ENCODE results near the gene TLR2. TPM values are rescaled to one million over a fixed set of nuclear protein-coding genes. Genes with fewer than 3 reads are reported as not detected.

The TLR2 gene
- total RNA-seq, 1 experiment from 2014 or later = 0.23 TPM

DNA sequence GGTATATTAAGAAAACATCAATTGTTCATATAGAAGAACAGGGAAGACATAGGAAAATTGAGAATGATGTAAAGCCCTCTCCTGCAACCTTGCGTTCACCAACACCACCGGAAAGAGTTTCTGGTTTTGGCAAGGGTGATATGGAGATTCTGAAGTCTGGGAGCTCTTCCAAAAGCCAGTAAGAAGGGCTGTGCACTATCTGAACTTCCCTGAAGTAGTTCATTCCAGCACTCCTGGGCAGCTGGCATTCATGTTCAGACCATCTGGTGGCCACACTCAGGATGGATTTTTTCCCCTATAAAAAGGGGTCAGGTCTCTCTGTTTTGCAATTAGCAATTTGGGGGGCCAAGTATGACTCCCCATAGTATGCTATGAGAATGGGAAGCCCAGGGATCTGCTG lies 15.4 kb upstream of the TLR2 start:
- POLR2A ChIA-PET = no interaction called here
- intact Hi-C loops (cut with micrococcal nuclease) = no loop called here
- Mint-ChIP-seq H3K27ac (ENCODE audit: low read depth, unreplicated experiment) (no peak overlapping the region), H3K36me3 (ENCODE audit: insufficient read depth, unreplicated experiment) (no peaks in the 10 kb centered on the region), H3K4me1 (ENCODE audit: insufficient read depth, unreplicated experiment) (peaks cover 16% of the 10 kb centered on the region), H3K4me3 (ENCODE audit: unreplicated experiment) (no peak overlapping the region), H3K27me3 (ENCODE audit: insufficient read depth, unreplicated experiment) (no peaks in the 10 kb centered on the region), H3K9me3 (ENCODE audit: unreplicated experiment) (no peaks in the 10 kb centered on the region)
- no peak for DNase-seq (ENCODE audit: unreplicated experiment)
- CTCF ChIA-PET = no interaction called here
- TF ChIP-seq, protein P1, sequence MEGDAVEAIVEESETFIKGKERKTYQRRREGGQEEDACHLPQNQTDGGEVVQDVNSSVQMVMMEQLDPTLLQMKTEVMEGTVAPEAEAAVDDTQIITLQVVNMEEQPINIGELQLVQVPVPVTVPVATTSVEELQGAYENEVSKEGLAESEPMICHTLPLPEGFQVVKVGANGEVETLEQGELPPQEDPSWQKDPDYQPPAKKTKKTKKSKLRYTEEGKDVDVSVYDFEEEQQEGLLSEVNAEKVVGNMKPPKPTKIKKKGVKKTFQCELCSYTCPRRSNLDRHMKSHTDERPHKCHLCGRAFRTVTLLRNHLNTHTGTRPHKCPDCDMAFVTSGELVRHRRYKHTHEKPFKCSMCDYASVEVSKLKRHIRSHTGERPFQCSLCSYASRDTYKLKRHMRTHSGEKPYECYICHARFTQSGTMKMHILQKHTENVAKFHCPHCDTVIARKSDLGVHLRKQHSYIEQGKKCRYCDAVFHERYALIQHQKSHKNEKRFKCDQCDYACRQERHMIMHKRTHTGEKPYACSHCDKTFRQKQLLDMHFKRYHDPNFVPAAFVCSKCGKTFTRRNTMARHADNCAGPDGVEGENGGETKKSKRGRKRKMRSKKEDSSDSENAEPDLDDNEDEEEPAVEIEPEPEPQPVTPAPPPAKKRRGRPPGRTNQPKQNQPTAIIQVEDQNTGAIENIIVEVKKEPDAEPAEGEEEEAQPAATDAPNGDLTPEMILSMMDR (IDR thresholded peaks at IDR 0.05; ENCODE audit: unreplicated experiment) = no peak
- BruUV-seq (replicated peaks) = no TSS peak

DNA sequence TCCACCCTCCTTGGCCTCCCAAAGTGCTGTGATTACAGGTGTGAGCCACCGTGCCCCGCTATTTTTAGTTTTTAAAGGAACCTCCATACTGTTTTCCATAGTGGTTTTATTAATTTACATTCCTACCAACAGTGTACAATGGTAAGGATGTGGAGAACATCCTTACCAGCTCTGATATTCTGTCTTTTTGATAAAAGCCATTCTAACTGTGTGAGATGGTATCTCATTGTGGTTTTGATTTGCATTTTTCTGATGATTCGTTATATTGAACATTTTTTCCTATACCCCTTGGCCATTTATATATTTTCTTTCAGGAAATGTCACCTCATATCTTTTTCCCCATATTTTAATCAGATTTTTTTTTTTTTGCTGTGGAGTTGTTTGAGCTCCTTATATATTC lies 14.2 kb upstream of the TLR2 start:
- ChIA-PET POLR2A (no interaction called here), CTCF (interaction anchor here (0.6 kb wide), 1 partner anchor 76 kb away, joined by 4 read pairs; no protein-coding TSS in a partner anchor)
- intact Hi-C loops (cut with micrococcal nuclease) = no loop called here

DNA sequence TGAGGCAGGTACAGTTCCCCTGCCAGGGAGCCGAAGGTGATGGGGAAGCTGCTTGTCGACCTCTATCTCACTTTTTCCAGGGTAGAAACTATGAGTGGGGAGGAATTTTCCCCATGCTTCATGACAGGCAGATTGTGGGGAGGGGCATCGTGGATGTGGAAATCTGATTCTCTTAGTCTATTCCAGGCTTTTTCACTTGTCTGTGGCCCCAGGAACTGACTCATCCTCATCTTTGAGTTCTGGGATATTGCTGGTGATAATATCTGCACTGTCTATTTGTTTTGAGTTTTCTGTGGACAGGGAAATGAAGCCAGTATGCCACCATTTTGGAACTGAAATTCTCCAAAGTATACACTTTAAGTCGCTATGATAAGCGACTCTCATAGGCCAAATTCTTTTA lies 7.6 kb upstream of the TLR2 start:
- Mint-ChIP-seq H3K4me1 (ENCODE audit: insufficient read depth, unreplicated experiment) (no peaks in the 10 kb centered on the region), H3K4me3 (ENCODE audit: unreplicated experiment) (no peak overlapping the region), H3K27ac (ENCODE audit: low read depth, unreplicated experiment) (peak overlapping the region; percentile 23), H3K27me3 (ENCODE audit: insufficient read depth, unreplicated experiment) (no peaks in the 10 kb centered on the region), H3K36me3 (ENCODE audit: insufficient read depth, unreplicated experiment) (no peaks in the 10 kb centered on the region), H3K9me3 (ENCODE audit: unreplicated experiment) (no peaks in the 10 kb centered on the region)
- TF ChIP-seq, protein P1 (IDR thresholded peaks at IDR 0.05; ENCODE audit: unreplicated experiment) = no peak
- DNase-seq (ENCODE audit: unreplicated experiment) = peak; percentile 63
- BruUV-seq (replicated peaks) = TSS peak; percentile 92
- intact Hi-C loops (cut with micrococcal nuclease) = loop anchor here (2.0 kb wide), 1 partner anchor 20 kb away; no protein-coding TSS in a partner anchor
- POLR2A ChIA-PET = interaction anchor here (0.6 to 1.4 kb wide), 6 partner anchors 13 to 80 kb away, joined by 3 to 18 read pairs (median 6); no protein-coding TSS in a partner anchor
- CTCF ChIA-PET = interaction anchor here (0.7 to 3.0 kb wide), 4 partner anchors 26 to 74 kb away, joined by 3 to 11 read pairs (median 4); no protein-coding TSS in a partner anchor

More for the DNA sequence above, 14.2 kb upstream of the TLR2 start:
- DNase-seq (ENCODE audit: unreplicated experiment) = no peak
- Mint-ChIP-seq H3K27ac (ENCODE audit: low read depth, unreplicated experiment) (no peak overlapping the region), H3K9me3 (ENCODE audit: unreplicated experiment) (no peaks in the 10 kb centered on the region), H3K4me1 (ENCODE audit: insufficient read depth, unreplicated experiment) (peaks cover 16% of the 10 kb centered on the region), H3K36me3 (ENCODE audit: insufficient read depth, unreplicated experiment) (no peaks in the 10 kb centered on the region), H3K27me3 (ENCODE audit: insufficient read depth, unreplicated experiment) (no peaks in the 10 kb centered on the region), H3K4me3 (ENCODE audit: unreplicated experiment) (no peak overlapping the region)
- TF ChIP-seq, protein P1 (IDR thresholded peaks at IDR 0.05; ENCODE audit: unreplicated experiment) = no peak
- BruUV-seq (replicated peaks) = no TSS peak

DNA sequence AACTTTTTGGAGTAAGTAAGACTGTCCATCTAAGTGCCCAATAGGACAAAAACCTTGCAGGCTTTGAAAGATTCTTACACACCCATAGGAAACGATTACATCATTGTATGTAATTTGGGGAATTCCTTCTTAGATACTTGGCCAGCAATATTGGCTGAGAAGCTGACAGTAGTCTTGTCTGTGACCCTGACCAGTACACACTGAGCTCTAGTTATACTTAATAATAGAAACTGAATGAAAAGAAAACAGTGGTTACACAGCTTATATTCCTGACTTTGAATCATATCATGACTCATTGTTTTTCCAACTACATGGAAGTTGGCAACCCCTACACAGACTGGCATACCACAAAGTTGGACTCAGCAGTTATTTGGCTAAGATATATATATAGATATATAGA lies 7.1 kb upstream of the TLR2 start:
- Mint-ChIP-seq H3K36me3 (ENCODE audit: insufficient read depth, unreplicated experiment) (no peaks in the 10 kb centered on the region), H3K4me1 (ENCODE audit: insufficient read depth, unreplicated experiment) (no peaks in the 10 kb centered on the region), H3K9me3 (ENCODE audit: unreplicated experiment) (no peaks in the 10 kb centered on the region), H3K27me3 (ENCODE audit: insufficient read depth, unreplicated experiment) (no peaks in the 10 kb centered on the region), H3K27ac (ENCODE audit: low read depth, unreplicated experiment) (peak overlapping the region; percentile 23), H3K4me3 (ENCODE audit: unreplicated experiment) (no peak overlapping the region)
- BruUV-seq (replicated peaks) = no TSS peak
- intact Hi-C loops (cut with micrococcal nuclease) = loop anchor here (2.0 kb wide), 1 partner anchor 20 kb away; no protein-coding TSS in a partner anchor
- TF ChIP-seq, protein P1 (IDR thresholded peaks at IDR 0.05; ENCODE audit: unreplicated experiment) = no peak
- CTCF ChIA-PET = interaction anchor here (0.6 to 3.0 kb wide), 4 partner anchors 27 to 1173 kb away, joined by 3 to 11 read pairs (median 4); no protein-coding TSS in a partner anchor
- DNase-seq (ENCODE audit: unreplicated experiment) = peak; percentile 95
- POLR2A ChIA-PET = interaction anchor here (0.6 to 1.4 kb wide), 9 partner anchors 14 to 81 kb away, joined by 3 to 18 read pairs (median 4); no protein-coding TSS in a partner anchor
